ENCODE measurements around the gene UBE2O. TPM values are rescaled to one million over a fixed set of nuclear protein-coding genes. Genes with fewer than 3 reads are reported as not detected.
"Not testable (repeated sequence)": the region's sequence is repeated elsewhere in the genome, so short reads cannot be mapped to it uniquely, and the experiment has no call there.

UBE2O gene
- polyA plus RNA-seq, 4 donors: 22.6 to 29.1 (median 23.7) TPM

DNA sequence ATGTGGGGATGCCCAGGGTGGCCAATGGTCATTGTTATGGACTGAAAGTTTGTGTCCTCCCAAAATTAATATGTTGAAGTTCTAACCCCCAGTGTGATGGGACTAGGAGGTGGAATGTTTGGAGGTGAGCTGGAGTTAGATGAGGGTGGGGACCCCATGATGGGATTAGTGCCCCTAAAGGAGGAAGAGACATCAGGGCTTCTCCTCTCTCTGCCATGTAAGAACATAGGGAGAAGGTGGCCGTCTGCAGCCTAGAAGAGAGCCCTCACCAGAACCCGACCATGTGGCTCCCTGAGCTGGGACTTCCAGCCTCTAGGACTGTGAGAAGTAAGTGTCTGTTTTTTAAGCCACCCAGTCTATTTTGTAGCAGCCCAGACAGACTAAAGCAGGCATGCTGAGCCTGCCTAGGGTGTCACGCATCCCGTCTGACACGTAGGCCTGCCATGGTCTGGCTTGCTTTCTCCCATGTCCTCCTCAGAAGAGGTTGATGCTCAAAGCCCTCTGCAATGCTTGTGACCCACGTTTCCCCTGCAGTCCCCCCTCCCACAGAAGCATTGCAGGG is 95.3 kb downstream of the UBE2O start:
- DNase-seq (ENCODE audit: low read depth in 4 of 4, low spot score in 3 of 4): no peak

DNA sequence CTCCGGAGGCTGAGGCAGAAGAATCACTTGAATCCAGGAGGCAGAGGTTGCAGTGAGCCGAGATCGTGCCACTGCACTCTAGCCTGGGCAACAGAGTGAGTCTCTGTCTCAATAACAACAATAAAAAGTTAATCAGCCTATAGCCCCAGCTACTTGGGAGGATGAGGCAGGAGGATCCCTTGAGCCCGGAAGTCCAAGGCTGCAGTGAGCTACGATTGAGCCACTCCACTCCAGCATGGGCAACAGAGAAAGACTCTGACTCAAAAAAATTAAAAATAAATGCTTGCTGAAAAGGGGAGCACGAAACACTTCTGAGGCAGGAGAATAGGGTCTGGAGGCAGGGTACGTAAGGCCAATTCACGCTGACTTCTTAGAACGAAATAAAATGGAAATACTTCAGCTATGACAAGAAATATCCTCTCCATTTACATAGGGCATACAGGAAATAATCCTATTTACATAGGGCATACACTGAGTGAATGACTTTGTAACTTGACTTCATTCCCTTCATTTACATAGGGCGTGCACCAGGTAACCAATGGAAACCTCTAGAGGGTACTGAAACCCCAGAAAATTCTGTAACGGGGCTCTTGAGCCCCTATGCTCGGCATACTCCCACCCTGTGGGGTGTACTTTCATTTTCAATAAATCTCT is 96.0 kb downstream of the UBE2O start:
- DNase-seq (ENCODE audit: low read depth in 4 of 4, low spot score in 3 of 4): no peak

DNA sequence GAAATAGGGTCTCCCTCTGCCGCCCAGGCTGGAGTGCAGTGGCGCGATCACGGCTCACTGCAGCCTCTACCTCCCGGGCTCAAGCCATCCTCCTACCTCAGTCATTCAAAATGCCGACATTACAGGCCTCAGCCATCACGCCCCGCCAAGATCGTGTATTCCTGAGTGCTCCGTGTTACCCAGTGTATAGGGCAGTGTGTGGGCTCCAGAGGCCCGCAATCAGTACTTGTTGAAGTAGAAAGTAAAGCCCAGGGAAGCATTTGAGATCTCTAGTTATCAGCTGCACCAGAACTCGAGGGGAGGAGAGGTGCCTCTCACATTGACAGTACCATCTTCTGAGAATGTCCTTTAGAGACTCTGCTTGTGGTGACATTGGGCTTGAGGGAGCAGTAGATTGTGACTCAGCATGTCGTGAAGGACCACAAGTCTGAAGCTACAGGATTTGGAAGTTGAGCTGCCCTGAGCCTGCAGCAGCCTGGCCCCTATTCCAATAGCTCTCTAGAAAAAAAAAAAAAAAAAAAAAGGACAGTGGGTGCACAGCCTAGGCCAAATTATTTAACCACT is 98.1 kb downstream of the UBE2O start:
- DNase-seq (ENCODE audit: low read depth in 4 of 4, low spot score in 3 of 4): no peak

DNA sequence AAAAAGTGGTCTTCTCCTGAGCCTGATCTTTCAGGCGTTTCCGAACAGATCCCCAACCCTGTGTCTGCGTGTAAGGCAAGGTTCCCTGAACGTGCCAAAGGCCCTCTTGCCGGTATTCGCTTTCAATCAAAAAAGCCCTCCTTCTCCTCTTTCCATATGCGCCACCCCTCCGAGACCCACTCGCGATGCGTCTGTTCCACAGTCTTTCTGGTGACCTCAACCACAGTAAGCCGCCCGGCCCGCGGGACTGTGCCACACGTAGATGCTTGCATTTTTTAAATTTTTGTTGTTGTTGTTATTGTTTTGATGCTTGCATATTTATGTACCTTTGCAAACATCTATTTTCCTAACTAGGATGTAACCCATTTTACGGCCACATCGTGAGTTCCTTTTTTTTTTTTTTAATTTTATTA is 98.6 kb downstream of the UBE2O start:
- no peak for DNase-seq (ENCODE audit: low read depth in 4 of 4, low spot score in 3 of 4)

DNA sequence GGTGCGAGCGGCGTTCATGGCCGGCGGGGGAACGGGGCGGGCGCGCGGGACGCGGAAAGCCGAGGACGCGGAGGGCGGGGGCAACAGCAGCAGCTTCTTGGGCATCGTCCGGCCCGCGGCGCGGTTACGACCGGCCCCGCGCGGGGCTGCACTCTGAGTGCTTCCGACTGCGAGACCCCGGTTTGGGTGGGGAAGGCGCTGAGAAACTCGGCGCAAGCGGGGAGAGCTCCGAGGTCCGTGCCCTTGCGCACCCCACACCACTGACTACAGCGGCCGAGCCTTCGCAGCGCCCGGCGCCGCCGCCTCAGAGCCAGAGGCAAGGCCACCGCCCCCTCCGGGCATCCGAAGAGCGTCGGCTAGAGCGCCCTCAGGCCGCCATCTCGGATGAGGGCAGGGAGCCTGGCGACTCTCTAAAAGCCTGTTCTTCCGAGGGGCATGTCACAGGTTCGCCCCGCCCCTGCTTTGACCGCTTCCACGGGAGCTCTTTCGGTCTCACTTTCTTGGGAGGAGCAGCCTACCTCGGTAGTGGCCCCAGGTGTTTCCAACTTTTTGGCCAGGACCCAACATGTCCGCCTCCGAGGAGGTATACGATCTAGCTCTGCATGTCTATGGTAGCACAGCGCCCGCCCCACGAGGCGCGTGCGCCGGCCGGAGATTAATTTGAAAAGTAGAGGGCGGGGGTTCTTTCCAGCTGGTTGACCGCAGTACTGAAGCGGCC is 99.2 kb downstream of the UBE2O start, which contains the start of gene PRPSAP1:
Gene PRPSAP1, minus strand, starts transcription at position 318 of the 718 bp plus-strand sequence. Its CDS starts 213 bp downstream, at position 105.
- peak; percentile 78 to 96 (median 86) for DNase-seq (ENCODE audit: low read depth in 4 of 4, low spot score in 3 of 4)

DNA sequence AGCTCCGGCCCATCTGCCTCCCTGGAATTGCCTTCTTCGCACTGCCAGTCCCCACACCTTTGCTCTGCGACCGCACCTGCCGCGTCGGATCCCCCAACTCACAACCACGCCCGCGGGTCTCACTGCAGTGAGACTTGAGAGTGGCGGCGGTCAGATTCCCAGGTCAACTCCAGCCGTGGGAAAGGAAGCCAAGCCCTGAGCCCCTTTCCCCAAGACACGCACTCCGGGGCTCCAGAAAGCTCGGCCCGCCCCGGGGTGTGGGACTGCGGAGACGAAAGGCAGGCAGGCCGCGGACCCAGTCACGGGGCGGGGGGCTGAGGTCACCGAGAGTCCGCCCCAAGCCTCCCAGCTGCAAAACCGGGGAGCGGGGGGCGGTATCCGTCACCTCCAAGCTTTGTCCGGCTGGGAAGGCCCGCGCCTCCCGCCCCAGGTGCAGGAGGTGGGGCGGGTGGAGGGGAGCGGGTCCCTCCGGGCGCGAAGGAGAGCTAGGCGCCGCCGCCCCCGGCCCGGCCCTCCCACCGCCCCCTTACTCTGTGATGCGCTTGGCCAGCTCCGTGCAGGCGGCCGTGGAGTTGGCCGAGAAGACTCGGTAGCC is 99.9 kb downstream of the UBE2O start:
- no peak for DNase-seq (ENCODE audit: low read depth in 4 of 4, low spot score in 3 of 4)

DNA sequence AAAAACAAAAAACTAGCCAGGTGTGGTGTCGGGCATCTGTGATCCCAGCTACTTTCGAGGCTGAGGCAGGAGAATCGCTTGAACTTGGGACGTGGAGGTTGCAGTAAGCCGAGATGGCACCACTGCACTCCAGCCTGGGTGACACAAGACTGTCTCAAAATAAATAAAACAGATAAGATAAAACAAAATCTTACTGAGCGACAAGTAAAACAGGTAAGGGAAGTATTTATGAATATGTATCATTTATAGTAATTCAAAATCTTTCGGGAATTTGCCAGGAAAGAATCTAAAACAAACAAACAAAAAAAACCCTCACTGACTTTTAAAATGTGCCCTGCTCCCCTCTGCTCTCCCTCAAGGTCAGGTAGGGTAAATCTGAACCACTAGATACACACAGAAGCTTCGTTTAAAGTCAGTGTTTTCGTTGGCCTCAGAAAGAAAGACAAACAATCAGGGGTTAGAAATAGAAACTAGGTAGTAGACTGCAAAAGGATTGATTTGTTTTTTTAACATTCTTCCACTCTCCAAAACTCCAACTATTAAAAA is 101.4 kb downstream of the UBE2O start:
- DNase-seq (ENCODE audit: low read depth in 4 of 4, low spot score in 3 of 4): no peak

DNA sequence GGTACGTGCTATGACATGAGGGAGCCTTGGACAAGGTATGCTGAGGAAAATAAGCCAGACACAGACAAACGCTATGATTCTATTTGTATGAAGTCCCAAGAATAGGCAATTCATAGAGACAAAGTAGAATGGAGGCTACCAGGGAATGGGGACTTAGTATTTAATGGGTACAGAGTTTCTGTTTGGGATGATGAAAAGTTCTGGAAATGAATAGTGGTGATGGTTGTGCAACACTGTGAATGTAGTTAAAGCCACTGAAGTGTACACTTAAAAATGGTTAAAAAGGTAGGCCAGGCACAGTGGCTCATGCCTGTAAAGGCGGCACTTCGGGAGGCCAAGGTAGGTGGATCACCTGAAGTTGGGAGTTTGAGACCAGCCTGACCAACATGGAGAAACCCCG is 102.5 kb downstream of the UBE2O start:
- no peak for DNase-seq (ENCODE audit: low read depth in 4 of 4, low spot score in 3 of 4)

DNA sequence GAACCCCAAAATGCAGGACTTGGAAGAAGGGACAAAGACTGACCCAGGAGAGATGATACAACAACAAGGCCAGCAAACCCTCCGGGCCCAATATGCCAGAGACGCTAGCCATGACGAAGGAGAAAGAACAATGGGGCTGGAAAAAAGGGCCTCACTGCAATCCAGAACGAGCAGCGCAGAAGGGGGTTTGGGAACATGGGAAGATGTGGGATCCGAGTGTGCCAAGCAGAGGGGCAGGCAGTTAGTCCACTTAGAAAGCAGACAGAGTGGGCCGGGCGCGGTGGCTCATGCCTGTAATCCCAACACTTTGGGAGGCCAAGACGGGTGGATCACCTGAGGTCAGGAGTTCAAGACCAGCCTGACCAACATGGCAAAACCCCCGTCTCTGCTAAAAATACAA is 106.0 kb downstream of the UBE2O start:
- DNase-seq (ENCODE audit: low read depth in 4 of 4, low spot score in 3 of 4): not testable (repeated sequence)

DNA sequence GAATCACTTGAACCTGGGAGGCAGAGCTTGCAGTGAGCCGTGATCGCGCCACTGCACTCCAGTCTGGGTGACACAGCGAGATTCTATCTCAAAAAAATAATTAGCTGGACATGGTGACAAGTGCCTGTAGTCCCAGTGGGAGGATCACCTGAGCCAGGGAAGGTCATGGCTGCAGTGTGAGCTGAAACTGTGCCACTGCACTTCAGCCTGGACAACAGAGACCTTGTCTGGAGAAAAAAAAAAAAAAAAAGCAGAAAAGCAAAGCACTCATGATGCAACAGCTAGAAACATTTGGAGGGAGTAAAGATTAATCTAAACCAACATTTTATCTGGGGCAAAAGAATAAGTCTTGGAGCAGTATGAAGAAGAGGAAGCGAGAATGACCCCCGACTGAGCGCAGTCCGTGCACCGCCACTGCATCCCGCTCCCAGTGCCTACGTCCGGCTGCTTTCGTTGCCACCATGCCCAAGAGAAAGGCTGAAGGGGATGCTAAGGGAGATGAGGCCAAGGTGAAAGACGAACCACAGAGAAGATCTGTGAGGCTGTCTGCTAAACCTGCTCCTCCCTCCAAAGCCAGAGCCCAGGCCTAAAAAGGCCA is 107.5 kb downstream of the UBE2O start:
- DNase-seq (ENCODE audit: low read depth in 4 of 4, low spot score in 3 of 4): no peak

DNA sequence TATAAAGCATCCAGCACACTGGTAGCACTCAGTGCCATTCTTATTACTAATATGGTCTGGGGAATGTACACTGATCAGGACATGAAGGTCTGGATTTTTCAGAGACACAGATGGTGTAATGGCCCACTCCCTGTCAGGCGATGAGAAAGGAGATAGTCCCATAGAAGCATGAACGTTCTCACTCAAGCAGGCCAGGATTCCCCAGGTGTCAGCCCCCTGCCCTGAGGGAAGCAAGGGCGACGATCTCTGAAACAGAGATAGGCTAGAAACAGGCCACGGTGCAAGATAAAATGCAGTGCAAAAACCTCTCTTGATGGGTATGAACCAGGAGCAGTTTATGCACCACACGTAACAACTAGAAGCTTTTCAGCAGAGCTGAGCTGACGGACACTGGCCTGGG is 109.8 kb downstream of the UBE2O start:
- DNase-seq (ENCODE audit: low read depth in 4 of 4, low spot score in 3 of 4): no peak

DNA sequence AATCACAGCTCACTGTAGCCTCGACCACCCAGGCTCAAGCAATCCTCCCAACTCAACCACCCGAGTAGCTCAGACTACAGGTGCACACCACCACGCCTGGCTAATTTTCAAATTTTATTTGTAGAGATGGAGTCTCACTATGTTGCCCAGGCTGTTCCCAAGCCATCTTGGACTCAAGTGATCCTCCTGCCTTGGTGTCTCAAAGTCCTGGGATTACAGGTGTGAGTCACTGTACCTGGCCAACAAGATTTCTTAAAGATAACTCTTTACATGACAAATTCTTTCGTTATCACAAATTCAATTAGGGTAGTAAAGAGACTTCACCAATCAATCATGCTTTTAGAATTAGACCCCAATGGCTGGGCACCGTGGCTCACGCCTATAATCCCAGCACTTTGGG is 111.7 kb downstream of the UBE2O start:
- no peak for DNase-seq (ENCODE audit: low read depth in 4 of 4, low spot score in 3 of 4)

Other genes starting within 250 kb of the UBE2O start
- gene RNF157, start 212.7 kb downstream of the UBE2O start, polyA plus RNA-seq (ENCODE audit: insufficient read length in 4 of 4): 10 to 100 TPM; 25.0 to 27.1 (median 26.6) TPM
- 10 to 100 TPM; 34.9 to 45.4 (median 41.1) TPM for gene UBALD2, start 187.8 kb downstream of the UBE2O start, polyA plus RNA-seq (ENCODE audit: insufficient read length in 4 of 4)
- 1 to 10 TPM; 5.1 to 6.5 (median 5.7) TPM for gene QRICH2, start 144.9 kb downstream of the UBE2O start, polyA plus RNA-seq (ENCODE audit: insufficient read length in 4 of 4)
- gene PRPSAP1, start 99.2 kb downstream of the UBE2O start, polyA plus RNA-seq (ENCODE audit: insufficient read length in 4 of 4): 10 to 100 TPM; 71.4 to 87.1 (median 82.8) TPM
- gene SPHK1, start 68.5 kb downstream of the UBE2O start, polyA plus RNA-seq (ENCODE audit: insufficient read length in 4 of 4): 1 to 10 TPM; 1.8 to 4.6 (median 2.7) TPM
- under 1 TPM in 2 of 4 donors, not detected in 2; 0.17 to 0.40 TPM for gene AANAT, start 14.5 kb upstream of the UBE2O start, polyA plus RNA-seq (ENCODE audit: insufficient read length in 4 of 4)
- 1 to 10 TPM; 5.8 to 9.5 (median 6.8) TPM for gene RHBDF2, start 48.3 kb upstream of the UBE2O start, polyA plus RNA-seq (ENCODE audit: insufficient read length in 4 of 4)
- 10 to 100 TPM; 15.1 to 17.4 (median 15.4) TPM for gene CYGB, start 84.6 kb upstream of the UBE2O start, polyA plus RNA-seq (ENCODE audit: insufficient read length in 4 of 4)
- 1 to 10 TPM; 2.7 to 4.0 (median 3.4) TPM for gene PRCD, start 86.9 kb upstream of the UBE2O start, polyA plus RNA-seq (ENCODE audit: insufficient read length in 4 of 4)
- gene ST6GALNAC2, start 132.7 kb upstream of the UBE2O start, polyA plus RNA-seq (ENCODE audit: insufficient read length in 4 of 4): 10 to 100 TPM; 11.4 to 14.8 (median 12.3) TPM
- under 1 TPM; 0.24 to 0.37 (median 0.32) TPM for gene ST6GALNAC1, start 190.6 kb upstream of the UBE2O start, polyA plus RNA-seq (ENCODE audit: insufficient read length in 4 of 4)

Measured in right renal pelvis (tissue), 4 donors.